Hematopoietic multipotent progenitor cell treated with erythropoietin and hydrocortisone succinate and interleukin-3 and kit ligand, for 4 days (in vitro differentiated cells): ENCODE measurements around the gene ARHGEF16.

Experiments used
- DNase-seq: peaks from one replicate; pipeline ENCODE4 v3.0.0-alpha.2; 2015

Gene ARHGEF16

DNA sequence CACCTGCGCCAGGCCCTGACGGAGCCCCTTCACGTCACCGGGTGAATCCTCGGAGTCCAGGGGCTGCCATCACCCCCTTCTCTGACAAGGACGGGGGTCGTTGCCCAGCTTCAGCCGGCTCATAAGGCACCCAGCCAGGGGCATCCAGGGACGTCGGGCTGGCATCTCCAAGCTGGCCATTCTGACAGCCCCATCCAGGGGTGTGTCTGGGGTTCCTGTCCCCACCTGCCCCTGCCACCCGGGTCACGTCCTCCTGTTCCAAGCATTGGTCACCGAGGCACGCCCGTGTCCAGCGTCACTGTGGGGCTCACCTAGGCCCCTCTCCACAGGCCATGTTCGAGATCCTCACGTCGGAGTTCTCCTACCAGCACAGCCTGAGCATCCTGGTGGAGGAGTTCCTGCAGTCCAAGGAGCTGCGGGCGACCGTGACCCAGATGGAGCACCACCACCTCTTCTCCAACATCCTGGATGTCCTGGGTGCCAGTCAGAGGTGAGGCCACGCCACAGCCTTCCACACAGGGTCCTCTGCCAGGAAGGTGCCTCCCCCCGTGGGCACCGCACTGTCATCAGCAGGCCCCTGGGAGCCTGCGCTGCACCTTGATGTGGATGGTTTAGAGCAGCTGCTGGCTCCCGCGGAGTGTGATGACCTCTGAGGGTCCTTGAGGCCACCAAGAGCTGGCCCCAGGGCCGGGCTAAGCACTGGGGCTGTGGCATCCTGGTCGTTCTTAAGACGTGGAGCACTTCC, 14.8 kb downstream of the ARHGEF16 start:
- no peak for DNase-seq

DNA sequence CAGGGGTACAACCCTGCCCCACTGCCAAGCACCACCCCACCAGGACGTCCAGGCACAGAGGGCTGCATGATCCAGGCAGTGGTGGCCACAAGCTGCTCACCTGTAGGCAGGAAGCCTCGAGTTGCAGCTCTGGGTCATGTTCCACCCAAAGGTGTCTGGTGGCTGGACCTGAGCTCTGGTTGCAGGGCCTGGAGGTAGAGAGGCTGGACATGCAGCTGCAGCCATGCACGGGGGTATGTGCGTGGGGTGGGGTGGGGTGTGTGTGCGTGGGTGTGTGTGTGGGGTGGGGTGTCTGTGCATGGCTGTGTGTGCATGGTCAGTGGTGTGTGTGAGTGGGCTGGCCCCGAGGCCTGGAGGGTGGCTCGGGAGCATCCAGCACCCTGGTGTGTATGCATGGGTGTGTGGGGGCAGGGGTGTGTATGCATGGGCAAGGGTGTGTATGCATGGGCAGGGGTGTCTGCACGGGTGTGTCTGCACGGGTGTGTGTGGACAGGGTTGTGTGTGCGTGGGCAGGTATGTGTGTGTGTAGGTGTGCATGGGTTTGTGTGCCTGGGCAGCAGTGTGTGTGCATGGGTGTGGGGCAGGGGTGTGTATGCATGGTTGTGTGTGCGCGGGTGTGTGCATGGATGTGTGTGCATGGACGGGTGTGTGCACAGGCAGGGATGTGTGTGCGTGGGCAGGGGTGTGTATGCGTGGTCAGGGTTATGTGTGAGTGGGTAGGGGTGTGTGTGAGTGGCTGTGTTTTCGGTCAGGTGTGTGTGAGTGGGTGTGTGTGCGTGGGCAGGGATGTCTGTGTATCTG, 15.6 kb downstream of the ARHGEF16 start:
- no peak for DNase-seq

DNA sequence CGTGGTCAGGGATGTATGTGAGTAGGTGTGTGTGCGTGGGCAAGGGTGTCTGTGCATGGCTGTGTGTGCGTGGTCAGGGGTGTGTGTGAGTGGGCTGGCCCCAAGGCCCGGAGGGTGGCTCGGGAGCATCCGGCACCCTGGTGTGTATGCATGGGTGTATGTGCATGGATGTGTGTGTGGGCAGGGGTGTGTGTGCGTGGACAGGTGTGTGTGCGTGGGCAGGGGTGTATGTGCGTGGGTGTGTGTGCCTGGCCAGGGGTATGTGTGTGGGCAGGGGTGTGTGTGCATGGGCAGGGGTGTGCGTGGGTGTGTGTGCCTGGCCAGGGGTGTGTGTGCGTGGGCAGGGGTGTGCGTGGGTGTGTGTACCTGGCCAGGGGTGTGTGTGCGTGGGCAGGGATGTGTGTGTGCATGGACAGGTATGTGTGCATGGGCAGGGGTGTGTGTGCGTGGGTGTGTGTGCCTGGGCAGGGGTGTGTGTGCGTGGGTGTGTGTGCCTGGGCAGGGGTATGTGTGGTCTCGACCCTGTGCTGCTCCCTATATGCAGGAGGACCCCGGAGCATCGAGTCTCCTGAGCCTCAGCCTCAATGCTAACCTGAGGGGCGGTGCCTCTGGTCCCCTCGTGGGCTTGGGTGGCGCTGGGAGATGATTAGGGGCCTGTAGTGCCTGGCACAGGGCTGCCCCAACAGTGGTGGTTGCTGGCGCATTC, 16.3 kb downstream of the ARHGEF16 start:
- DNase-seq: peak; percentile 42

DNA sequence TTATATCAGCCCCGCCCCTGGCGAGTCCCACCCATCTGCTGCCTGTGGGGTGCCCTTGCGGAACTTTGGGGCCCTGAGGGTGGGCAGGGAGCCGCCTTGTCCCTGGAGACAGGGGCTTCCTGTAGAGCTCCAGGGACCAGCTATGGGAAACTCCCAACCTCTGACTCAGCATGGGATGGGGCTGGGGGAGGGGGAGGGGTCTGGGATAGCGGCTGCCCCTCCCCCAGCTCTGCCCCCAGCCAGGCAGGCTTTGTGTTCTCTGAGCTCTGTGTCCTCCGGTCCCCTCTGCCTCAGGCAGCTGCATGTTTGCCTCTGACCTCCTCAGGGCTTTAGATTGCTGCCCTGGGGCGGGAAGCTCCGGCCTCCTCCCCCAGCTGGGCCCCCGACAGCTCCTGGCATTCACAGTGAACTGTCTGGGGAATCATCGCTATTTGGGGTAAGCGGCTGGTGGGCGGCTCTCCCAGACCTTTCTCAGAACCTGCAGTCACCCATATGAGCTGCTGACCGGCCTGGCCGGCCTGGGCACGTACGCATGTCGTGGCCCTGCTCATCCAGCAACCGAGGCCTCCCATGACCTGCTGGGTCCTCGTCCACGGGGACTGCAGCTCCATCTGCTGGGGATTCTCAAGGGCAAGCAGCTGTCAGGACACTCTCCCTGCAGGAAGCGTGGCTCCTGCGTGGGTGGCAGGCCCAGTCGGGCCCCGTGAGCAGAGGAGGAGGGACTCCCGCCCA, 17.1 kb downstream of the ARHGEF16 start:
- DNase-seq: peak; percentile 36

DNA sequence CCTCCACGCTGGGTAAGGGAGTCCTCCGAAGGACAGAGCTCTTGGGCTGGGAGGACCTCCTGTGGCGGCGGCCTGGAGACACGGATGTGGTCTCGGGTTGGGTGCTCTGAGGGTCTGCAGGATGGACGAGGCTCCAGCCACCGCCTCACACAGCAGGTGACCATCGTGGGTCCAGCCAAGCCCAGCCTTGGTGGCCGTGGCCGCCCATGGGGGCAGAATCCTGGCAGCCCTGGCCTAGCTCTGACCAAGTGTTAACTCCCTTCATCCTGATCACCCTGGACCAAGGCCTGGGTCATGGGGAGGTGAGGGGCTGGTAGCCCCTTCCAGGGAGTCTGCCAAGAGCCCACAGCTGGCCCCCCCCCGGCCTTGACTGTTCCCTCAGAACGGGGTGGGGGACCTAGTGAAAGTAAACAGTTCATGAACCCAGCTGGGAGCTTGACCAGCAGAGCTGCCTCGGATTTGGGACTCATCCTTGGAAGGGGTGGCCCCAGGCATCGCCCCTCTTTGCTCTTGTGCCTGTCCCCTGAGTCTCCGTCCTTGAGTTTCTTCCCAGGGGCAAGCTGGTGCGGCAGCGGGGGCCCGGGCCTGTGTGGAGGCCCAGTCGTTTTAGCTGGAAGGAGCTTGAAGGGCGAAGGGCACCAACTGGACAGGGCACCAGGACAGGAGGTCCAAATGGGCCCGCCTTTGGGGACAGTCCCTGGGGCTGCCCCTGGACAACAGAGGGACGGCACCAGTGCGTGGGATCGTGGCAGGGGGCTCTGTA, 17.8 kb downstream of the ARHGEF16 start:
- DNase-seq: no peak

DNA sequence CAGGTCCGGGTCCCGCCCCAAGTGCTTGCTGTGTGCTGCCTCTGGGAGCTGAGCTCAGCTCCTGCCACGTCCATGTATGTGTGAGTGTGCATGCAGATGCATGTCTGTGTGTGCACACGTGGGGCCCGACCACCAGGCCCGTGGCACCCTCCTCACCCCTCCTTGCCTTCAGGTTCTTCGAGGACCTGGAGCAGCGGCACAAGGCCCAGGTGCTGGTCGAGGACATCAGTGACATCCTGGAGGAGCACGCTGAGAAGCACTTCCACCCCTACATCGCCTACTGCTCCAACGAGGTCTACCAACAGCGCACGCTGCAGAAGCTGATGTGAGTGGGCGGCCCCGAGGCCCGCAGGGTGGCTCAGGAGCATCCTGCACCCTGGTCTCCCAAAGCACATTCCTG, 18.4 kb downstream of the ARHGEF16 start:
- DNase-seq: no peak

DNA sequence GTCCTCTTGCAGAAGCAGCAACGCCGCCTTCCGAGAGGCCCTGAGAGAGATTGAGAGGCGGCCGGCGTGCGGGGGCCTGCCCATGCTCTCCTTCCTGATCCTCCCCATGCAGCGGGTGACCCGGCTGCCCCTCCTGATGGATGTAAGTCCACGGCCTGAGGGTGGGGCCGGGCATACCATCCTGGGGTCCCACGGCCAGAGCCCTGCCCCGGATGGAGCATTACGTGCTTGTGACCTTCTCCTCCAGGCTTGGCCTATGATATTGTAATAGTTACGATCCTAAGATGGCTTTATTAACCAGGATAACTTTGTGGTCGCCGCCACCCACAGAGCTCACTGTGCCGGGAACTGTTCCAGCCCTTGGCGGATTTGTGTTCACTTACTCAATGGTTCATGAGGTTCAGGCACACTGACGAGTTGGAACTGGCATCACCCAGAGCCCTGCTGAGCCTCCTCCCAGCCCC, 18.9 kb downstream of the ARHGEF16 start:
- no peak for DNase-seq

DNA sequence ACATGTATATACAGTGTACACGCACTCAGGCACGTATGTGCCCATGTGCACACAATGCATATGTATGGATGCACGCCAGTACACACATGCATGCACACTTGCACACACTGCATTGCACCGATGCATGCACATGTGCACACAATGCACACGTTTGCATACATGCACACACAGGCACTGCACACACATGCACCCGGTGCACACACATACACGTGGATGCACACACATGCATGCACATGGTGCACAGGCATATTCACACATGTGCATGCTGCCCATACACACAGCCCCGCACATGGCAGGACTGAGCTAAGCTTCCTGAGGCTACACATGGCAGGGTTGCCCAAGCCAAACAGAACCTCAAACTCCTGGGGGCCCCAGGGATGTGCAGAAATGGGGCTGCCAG, 19.6 kb downstream of the ARHGEF16 start:
- no peak for DNase-seq

DNA sequence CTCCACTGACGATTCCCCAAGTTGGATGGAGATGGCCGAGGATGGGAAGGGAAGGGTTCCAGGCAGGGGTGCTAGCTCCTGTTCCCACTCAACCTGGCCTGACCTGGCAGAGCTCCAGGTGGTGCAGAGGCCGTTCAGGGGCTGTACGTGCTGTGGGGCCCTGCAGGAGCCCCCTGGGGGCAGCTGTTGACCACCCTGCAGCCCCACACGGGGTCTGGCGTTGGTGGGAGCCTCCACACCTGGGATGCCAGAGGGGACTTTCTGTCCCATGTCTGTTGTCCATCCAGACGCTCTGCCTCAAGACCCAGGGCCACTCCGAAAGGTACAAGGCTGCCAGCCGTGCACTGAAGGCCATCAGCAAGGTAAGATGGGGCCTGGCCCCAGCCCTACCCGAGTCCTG, 20.0 kb downstream of the ARHGEF16 start:
- DNase-seq: no peak

DNA sequence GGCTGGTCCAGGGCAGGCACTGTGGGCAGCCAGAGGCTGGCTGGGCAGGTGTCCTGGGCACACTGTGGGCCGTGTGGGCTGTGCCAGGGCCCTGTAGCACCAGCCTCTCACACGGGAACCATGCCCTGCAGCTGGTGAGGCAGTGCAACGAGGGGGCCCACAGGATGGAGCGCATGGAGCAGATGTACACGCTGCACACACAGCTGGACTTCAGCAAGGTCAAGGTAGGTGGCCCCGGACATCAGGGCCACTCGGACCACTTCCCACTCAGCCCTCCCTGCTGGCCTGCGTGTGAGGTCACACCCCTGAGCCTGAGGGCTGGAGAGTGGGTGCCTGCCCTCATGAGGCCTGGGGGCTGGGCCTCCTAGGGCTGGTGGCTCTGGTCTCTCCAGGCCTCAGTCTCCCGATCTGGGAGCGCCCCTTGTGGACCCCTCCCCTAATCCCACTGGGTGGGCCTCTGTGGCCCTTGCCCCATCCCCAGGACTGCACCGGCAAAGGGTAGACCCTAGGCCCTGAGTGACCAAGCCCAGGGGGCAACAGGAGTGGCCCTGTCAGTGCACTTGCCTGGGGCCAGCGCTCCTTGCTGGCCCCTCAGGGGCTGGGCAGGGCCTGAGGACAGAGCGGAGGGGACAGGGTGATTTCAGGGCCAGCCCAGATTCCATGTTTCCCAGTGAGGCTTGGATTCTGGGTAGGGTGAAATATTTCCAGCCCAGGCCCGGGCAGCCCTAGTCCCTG, 21.5 kb downstream of the ARHGEF16 start:
- DNase-seq: no peak

DNA sequence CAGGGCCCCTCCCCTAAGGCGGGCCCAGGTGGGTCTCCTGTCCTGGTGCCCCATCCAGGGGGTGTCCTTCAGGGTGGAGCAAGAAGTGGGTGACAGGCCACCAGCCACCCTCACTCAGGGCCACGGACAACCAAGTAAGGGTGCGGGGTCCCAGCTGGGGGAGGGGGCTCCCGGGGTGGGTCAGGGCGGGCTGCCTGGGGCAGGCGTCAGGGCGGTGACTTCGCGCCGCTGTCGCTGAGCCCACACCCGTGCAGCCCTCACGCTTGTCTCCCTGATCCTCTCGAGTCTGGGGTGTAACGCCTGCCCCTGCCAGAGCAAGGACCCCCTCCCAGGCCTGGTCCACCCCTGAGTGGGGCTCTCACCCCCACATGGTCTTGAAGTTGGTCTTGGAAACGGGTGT, 22.2 kb downstream of the ARHGEF16 start:
- DNase-seq: no peak

DNA sequence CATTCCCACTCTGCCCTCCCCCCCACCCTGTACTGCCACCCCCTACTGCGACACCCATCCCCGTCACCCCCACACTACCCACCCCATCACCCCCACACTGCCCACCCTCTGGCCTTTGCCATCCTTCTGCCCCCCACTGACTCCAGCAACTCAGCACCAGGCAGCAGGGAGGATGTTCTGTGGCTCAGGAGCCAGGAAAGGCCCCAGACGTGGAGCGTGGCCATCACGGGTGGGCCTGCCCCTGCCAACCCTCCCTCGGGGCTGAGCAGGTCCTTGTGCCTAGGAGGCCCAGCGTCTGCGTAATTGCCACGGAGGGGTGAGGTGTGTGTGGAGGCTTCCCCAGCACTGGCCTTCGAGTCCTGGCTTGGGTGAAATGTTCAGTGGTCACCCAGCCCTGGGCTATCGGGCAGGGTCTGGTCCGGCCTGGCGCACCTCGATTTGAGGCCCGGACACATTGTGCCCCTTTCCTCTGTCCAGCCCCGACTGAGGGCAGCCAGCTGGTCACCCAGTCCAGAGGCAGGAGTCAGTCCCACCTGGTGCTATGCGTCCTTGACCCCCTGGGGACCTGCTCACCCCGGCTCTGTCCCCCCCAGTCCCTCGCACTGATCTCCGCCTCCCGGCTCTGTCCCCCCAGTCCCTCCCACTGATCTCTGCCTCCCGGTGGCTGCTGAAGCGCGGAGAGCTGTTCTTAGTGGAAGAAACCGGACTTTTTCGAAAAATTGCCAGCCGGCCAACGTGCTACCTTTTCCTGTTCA, 23.0 kb downstream of the ARHGEF16 start:
- DNase-seq: no peak

DNA sequence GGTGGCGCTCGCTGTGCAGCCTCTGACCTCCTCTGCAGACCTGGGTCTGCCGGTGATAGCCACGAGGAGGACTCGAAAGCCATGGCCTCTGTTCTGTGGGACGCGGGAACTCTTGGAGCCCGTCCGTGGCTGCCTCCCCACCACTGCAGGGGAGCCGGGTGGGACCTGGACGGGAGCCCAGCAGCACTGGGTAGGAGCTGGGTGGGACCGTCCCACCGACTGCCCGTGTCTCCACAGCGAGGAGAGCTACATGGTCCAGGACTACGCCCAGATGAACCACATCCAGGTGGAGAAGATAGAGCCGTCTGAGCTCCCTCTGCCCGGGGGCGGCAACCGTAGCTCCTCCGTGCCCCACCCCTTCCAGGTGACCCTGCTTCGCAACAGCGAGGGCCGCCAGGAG, 23.7 kb downstream of the ARHGEF16 start:
- no peak for DNase-seq

DNA sequence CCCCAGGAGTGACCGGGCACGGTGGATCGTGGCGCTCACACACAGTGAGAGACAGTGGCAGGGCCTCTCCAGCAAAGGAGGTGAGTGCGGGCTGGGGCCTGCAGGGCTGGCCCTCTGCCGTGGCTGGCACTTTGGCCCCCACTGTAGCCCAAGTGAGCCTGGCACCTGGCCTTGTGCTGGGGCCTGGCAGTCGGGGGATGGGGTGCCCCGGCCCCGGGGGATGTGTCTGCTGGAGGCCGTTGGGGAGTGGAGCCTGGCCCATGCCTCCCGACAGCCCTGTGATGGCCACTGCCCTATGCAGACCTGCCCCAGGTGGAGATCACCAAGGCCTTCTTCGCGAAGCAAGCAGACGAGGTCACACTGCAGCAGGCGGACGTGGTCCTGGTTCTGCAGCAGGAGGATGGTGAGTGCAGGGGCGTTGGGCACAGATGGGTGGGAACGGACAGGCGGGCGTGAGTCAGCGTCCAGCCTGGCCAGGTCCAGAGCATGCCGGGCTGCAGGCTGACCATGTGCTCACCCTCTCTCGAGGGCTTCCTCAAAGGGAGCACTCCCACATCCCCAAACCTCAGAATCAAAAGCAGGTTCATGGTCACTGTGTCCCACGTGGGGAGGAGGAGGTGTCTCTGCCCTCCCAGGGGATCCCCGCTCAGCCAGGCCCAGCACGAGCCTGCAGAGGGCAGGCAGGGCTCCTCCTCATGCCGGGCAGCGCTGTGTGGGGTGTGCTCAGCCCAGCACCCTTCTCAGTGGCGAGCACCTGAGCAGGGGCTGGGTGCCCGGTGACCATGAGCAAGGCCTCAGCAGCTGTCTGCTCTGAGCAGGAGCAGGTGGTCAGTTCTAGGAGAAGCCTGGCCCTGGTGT, 25.3 kb downstream of the ARHGEF16 start:
- DNase-seq: no peak

DNA sequence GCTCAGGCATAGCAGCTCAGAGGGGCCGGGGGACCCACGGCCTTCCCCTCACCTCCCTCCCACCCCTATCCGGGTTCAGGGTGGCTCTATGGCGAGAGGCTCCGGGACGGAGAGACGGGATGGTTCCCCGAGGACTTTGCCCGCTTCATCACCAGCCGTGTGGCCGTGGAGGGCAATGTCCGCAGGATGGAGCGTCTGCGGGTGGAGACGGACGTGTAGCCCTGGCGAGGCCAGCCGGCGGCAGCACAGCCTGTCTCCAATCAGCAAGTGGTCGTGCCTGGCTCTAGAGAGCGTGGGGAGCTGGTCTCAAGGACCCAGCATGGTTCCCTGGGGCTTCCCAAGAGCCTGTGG, 25.9 kb downstream of the ARHGEF16 start:
- no peak for DNase-seq

DNA sequence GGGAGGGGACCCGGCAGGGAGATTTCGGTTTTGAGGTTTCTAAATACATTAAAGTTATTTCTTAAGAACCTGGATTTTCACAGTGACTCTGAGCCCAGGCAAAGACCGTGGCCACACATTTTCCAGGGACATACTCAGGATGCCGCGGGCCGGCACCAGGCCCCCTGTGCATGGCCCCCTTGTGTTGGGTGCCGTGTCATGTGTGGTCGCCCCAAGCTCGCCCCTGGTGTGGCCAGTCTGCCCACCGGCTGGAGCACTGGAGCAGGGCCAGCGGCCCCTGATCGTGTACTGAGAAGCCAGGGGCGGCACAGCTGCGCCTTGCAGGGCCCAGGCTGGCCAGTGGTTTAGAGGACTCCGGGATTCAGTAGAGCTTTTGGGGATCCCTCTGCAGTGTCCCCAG, 26.6 kb downstream of the ARHGEF16 start:
- no peak for DNase-seq

DNA sequence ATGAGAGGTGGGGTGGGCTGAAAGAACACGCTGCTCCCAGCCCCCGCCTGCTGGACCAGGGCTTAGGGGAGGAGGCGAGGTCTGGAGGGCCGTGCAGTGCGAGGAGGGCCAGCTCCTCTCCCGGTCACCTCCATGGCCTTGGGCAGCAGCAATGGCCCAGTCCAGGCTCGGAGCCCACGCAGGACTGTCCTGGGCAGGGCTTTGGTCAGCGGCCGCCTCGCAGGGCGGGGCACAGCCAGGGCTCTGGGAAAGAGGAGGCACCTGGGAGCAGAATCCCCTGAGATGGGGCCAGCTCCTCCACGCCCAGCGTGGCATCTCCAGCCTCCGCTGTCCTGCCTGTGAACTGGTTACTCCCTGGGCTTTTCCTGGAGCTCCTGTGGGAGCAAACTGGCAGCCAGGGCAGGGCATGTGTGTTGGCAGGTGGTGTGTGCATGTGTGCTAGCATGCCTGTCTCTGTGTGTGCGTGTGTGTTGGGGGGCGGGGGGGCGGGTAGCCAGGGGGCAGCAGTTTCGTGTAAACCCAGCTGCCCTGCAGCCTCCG, 27.4 kb downstream of the ARHGEF16 start:
- DNase-seq: no peak

DNA sequence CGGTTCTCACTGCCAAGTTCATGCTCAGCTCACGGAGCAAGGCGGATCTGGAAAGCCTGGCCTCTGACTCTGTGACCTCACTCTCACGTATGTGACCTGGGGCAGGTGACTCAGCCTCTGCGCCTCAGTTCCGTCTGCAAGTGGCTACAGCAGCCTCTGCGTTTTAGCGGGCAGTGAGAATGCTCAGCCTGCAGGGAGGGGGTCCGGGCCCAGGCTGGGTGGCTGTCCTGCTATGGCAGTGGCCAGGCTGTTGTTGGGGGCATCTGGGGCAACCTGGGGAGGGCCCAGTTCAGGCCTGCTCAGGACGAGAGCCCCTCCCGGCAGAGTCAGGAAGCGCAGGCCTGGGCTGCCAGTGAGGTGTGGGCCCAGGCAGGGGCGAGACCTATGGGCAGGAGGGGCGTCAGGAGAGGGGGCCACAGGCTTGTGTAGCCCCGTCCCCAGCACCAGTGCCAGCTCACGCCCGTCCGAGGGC, 27.9 kb downstream of the ARHGEF16 start:
- DNase-seq: peak; percentile 34

DNA sequence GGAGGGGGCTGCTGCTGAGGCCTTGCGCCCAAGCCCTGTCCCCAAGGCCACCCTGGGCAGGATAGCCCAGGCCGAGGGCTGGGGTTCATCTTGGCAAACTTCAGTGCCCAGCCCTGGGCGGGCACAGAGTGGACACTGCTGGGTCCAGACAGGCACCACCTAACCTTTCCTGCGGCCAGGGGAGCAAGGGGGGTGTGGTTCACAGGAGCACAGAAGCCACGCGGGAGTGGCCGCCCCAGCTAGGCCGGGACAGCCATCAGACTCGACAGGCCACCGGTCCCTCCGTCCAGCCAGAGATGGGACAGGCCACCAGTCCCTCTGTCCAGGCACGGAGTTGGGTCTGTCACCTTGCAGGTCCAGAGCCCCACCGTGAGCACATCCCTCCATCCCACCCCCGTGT, 28.9 kb downstream of the ARHGEF16 start:
- no peak for DNase-seq
